NB4 (cell line): ENCODE results near the gene KCNK13.

Source experiments
- CTCF ChIP-seq: IDR thresholded peaks from one replicate; pipeline ENCODE4 v1.5.1; 2012; ENCODE audit warnings: low read depth, low read length
- POLR2A ChIP-seq: IDR thresholded peaks from 2 replicates; pipeline ENCODE4 v1.6.1; 2011; ENCODE audit warnings: mild to moderate bottlenecking; ENCODE audit not compliant: insufficient read length; ENCODE audit errors: extremely low read depth
- TF ChIP-seq, protein P1 (sequence below): IDR thresholded peaks from 2 replicates; pipeline ENCODE4 v1.6.1; 2011; ENCODE audit warnings: low read depth, low read length

DNA sequence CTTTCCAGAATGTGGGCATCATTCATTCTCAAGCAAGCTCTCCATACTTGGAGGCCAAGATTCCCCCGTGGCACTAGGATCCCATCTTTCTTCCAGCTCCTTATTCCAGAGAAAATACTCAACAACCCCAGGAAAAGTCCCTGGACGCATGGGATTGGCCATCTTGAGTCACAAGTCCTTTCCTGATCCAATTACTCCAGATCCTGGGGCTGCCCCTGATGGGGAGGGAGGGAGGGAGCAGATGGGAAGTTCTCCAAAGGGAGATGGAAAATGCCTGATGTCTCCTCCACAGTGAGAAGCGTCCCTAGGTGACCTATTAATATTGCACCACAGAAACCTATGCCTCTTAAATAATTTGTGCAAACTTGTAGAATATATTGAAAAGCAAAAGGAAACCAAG lies 12.4 kb upstream of the KCNK13 start:
- no peak for TF ChIP-seq CTCF
- no peak for TF ChIP-seq POLR2A
- TF ChIP-seq, protein P1, sequence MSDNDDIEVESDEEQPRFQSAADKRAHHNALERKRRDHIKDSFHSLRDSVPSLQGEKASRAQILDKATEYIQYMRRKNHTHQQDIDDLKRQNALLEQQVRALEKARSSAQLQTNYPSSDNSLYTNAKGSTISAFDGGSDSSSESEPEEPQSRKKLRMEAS: no peak
